C4-2B (cell line): Measurements from ENCODE around the gene PIAS2.
"Not testable (repeated sequence)": the region's sequence is repeated elsewhere in the genome, so short reads cannot be mapped to it uniquely, and the experiment has no call there.

Source experiments
- H3K27ac ChIP-seq: fragments of 450-650 bp; 2 replicates; pipeline ENCODE4 v1.5.1; 2017
- CTCF ChIP-seq: fragments of 450-650 bp; conservative IDR thresholded peaks from 2 replicates; pipeline ENCODE4 v1.5.1; 2017; ENCODE audit warnings: mild to moderate bottlenecking
- ZFX ChIP-seq: fragments of 450-650 bp; IDR thresholded peaks from 2 replicates; pipeline ENCODE4 v1.6.1; 2017

Gene PIAS2

GRCh38 chr18:46867367-46868143 lies 49.8 kb downstream of the PIAS2 start:
- TF ChIP-seq ZFX (no peak), CTCF (no peak)
- H3K27ac ChIP-seq = peak overlapping the region; percentile 93; the same call in 1 of the 2 replicates

DNA sequence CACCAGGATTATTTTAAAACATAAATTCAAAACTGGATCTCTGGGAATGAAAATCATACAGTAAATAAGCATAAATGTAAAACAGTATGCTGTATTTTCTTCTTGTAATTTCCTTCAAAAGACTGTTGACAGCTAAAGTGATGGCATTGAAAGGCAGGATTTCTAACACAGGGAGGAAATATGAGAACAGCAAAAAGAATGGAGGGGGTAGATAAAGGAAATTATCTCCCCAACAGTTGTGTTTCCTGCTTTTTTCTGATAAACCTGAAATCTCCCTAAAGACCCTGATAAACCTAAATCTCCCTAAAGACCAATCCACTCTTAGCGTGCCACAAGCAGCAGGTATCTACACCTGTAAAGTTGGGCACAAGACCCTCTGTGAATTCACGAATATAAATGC lies 50.8 kb downstream of the PIAS2 start:
- TF ChIP-seq CTCF (no peak), ZFX (no peak)
- H3K27ac ChIP-seq = no peak overlapping the region

DNA sequence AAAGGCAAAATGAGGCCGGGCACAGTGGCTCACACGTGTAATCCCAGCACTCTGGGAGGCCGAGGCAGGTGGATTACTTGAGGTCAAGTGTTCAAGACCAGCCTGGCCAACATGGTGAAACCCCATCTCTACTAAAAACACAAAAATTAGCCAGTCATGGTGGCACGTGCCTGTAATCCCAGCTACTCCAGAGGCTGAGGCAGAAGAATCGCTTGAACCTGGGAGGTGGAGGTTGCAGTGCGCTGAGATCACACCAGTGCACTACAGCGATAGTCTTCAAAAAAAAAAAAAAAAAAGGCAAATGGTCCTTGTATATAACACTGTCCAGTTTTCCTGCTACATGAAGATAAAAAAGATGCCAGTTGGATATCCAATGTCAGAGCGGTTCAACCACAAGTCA lies 52.1 kb downstream of the PIAS2 start:
- H3K27ac ChIP-seq = not testable (repeated sequence)

GRCh38 chr18:46859855-46860254 lies 57.5 kb downstream of the PIAS2 start:
- TF ChIP-seq CTCF (no peak), ZFX (no peak)
- H3K27ac ChIP-seq = no peak overlapping the region

- H3K27ac ChIP-seq = no peak overlapping the region
- TF ChIP-seq ZFX (no peak), CTCF (no peak)
Observed at GRCh38 chr18:46858290-46858689, 59.0 kb downstream of the PIAS2 start.

- no peak overlapping the region for H3K27ac ChIP-seq
- TF ChIP-seq CTCF (no peak), ZFX (no peak)
Observed at GRCh38 chr18:46856973-46857372, 60.3 kb downstream of the PIAS2 start.

DNA sequence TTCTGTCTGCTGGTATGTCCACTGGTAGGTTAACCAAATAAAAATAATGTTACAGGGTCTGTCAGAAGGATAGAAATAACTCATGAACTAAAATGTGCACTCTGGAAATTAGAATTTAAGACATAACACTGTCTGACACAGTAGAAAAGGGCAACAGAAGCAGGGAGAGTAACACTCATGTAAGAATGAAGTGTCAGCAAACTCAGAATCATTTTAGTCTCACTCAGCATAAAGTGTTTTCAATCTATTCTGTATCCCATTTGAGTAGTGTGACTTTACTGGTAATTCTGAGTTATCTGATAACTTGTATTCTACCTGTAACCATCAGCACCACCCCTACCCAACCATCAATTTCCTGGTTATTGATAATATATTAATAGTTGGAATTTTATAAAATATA lies 68.3 kb downstream of the PIAS2 start:
- no peak overlapping the region for H3K27ac ChIP-seq
- TF ChIP-seq ZFX (no peak), CTCF (no peak)

GRCh38 chr18:46843372-46843771 lies 73.9 kb downstream of the PIAS2 start:
- H3K27ac ChIP-seq = no peak overlapping the region
- no peak for TF ChIP-seq ZFX
- no peak for TF ChIP-seq CTCF
